Common myeloid progenitor, CD34-positive (primary cell): ENCODE data around the gene DUSP16.
A peak's percentile ranks its signal among the peaks of the same experiment; 100 is the strongest.

ENCODE experiments used
- CTCF ChIA-PET: fragments of 350-600 bp; sonication (Branson Sonifier 250); formaldehyde crosslinking; loops from one replicate; lab custom pipeline; 2021; ENCODE audit warnings: antibody characterized with exemption; lab: Charles Lee
- POLR2A ChIA-PET: fragments of 350-600 bp; sonication (Branson Sonifier 250); formaldehyde crosslinking; loops from one replicate; lab custom pipeline; 2021; ENCODE audit warnings: antibody characterized with exemption; lab: Charles Lee
- DNase-seq, 3 donors: peaks; one replicate each; pipeline versions ENCODE4 v3.0.0 to v3.0.0-alpha.2; 2013
- H3K27ac ChIP-seq, 2 experiments: 1 replicate in 1 of 2; 2 replicates in 1 of 2; pipeline ENCODE4 v1.7.0; 2013; ENCODE audit warnings: inconsistent platforms in 2 of 2, low read length in 2 of 2, mild to moderate bottlenecking in 2 of 2, low read depth in 1 of 2, moderate library complexity in 1 of 2; ENCODE audit not compliant: severe bottlenecking in 2 of 2, insufficient read depth in 1 of 2, poor library complexity in 1 of 2
- H3K27me3 ChIP-seq, 5 experiments: replicated peaks in 2 of 5; 1 replicate in 3 of 5; 2 replicates in 2 of 5; pipeline versions ENCODE4 v1.6.1 to v1.7.0; 2013; ENCODE audit warnings: low read length in 4 of 5, mild to moderate bottlenecking in 2 of 5, moderate library complexity in 2 of 5, inconsistent platforms in 1 of 5; ENCODE audit not compliant: insufficient read depth in 5 of 5, control insufficient read depth in 4 of 5
- H3K36me3 ChIP-seq, 4 experiments: 1 replicate in 2 of 4; 2 replicates in 2 of 4; pipeline versions ENCODE4 v1.6.1 to v1.7.0; 2013; ENCODE audit warnings: low read length in 3 of 4, control low read depth in 1 of 4, mild to moderate bottlenecking in 1 of 4; ENCODE audit not compliant: control insufficient read depth in 4 of 4, insufficient read depth in 4 of 4
- H3K4me1 ChIP-seq, 4 experiments: 1 replicate in 3 of 4; 2 replicates in 1 of 4; pipeline versions ENCODE4 v1.6.1 to v1.7.1; 2013; ENCODE audit warnings: low read length in 3 of 4, mild to moderate bottlenecking in 3 of 4, control low read depth in 1 of 4, inconsistent platforms in 1 of 4, moderate library complexity in 1 of 4; ENCODE audit not compliant: control insufficient read depth in 4 of 4, insufficient read depth in 4 of 4; ENCODE audit errors: control extremely low read depth in 1 of 4
- H3K4me3 ChIP-seq, 7 experiments: 1 replicate in 4 of 7; 2 replicates in 3 of 7; pipeline versions ENCODE4 v1.5.1 to v1.7.0; 2013; ENCODE audit warnings: mild to moderate bottlenecking in 7 of 7, low read length in 6 of 7, moderate library complexity in 6 of 7, inconsistent platforms in 2 of 7, low read depth in 2 of 7, control low read depth in 1 of 7; ENCODE audit not compliant: insufficient read depth in 4 of 7, control insufficient read depth in 1 of 7; ENCODE audit errors: extremely low read depth in 1 of 7
- H3K9me3 ChIP-seq, 5 experiments: 1 replicate in 4 of 5; 2 replicates in 1 of 5; pipeline versions ENCODE4 v1.6.1 to v1.7.1; 2013; ENCODE audit warnings: low read length in 4 of 5, mild to moderate bottlenecking in 2 of 5, inconsistent platforms in 1 of 5, low read depth in 1 of 5, moderate library complexity in 1 of 5; ENCODE audit not compliant: control insufficient read depth in 4 of 5, insufficient read depth in 2 of 5; ENCODE audit errors: control extremely low read depth in 1 of 5
- WGBS: methylation state at CpG from one replicate; pipeline ENCODE4 v1.1.5; 2013; ENCODE audit not compliant: insufficient coverage; 5-methylcytosine and 5-hydroxymethylcytosine counted together

Gene DUSP16

GRCh38 chr12:12487490-12487889 is 75.2 kb downstream of the DUSP16 start:
- ChIA-PET POLR2A (no interaction called here), CTCF (no interaction called here)
- H3K27ac ChIP-seq: no peak overlapping the region
- no peak for DNase-seq
- H3K4me3 ChIP-seq: no peak overlapping the region
- peaks cover 5 to 10% (median 7%) of the 10 kb centered on the region in 4 experiments for H3K4me1 ChIP-seq
- peaks cover 0 to 2% (median 0%) of the 10 kb centered on the region in 4 experiments for H3K36me3 ChIP-seq
- no peaks in the 10 kb centered on the region for H3K9me3 ChIP-seq
- no peaks in the 10 kb centered on the region for H3K27me3 ChIP-seq
- WGBS: 98% methylated on average over 6 of the region's 6 CpGs

DNA sequence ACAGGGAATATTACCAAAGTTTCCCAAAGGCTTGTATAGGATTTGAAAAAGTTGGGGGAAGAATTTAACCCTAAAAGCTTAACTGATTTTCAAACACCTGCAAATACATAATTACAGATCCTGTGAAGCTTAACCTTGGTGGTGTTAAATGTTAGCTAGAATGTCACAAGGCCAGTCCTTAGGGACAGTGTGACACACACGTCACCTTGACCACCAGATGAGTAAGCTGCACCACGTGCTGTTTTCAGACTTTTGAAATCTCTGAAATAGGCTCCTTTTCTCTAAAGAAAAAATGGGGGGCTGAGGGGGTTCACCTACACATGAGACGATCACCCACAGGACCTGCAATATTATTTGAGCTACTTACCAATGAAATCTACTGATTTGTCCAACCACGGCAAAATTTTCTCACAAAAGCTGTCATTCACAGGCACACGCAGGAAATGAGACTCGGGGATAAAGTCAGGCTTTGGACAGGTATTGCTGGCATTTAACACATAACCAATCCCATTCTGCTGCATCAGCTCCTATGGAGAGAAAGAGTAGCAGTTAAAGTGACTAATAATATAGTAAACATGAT is 75.9 kb downstream of the DUSP16 start:
- Histone ChIP-seq H3K9me3 (no peaks in the 10 kb centered on the region), H3K4me1 (peaks cover 9 to 18% (median 14%) of the 10 kb centered on the region in 4 experiments), H3K4me3 (no peak overlapping the region), H3K27me3 (no peaks in the 10 kb centered on the region), H3K36me3 (peaks cover 0 to 2% (median 0%) of the 10 kb centered on the region in 4 experiments), H3K27ac (no peak overlapping the region)
- ChIA-PET POLR2A (no interaction called here), CTCF (no interaction called here)
- WGBS: 96% methylated on average over 4 of the region's 6 CpGs
- no peak for DNase-seq

DNA sequence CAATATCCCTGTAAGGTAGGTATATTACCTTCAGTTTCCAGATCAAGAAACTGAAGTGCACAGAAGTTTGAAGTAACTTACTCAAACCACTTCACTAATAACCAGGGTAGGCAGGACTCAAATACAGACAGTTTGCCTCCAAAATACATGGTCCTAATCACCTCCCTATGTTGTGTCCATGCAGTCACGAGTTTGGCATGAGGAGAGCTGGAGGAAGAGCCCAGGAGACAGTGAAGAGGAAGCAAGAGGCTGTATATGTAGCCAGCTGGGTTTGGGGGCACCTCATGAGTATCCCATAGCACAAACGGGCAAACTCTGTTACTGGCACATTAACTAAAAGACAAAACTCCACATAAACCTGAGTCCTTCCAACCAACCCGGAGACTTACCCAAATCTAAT is 79.2 kb downstream of the DUSP16 start:
- H3K27ac ChIP-seq: no peak overlapping the region
- DNase-seq: no peak
- no peak overlapping the region for H3K4me3 ChIP-seq
- H3K4me1 ChIP-seq: peaks cover 11 to 27% (median 19%) of the 10 kb centered on the region in 4 experiments
- peaks cover 0 to 4% (median 2%) of the 10 kb centered on the region in 4 experiments for H3K36me3 ChIP-seq
- ChIA-PET POLR2A (interaction anchor here (0.5 kb wide), 1 partner anchor 355 kb away, joined by 3 read pairs; no protein-coding TSS in a partner anchor), CTCF (no interaction called here)
- WGBS: 89% methylated on average over 3 of the region's 3 CpGs
- H3K9me3 ChIP-seq: no peaks in the 10 kb centered on the region
- no peaks in the 10 kb centered on the region for H3K27me3 ChIP-seq

GRCh38 chr12:12482959-12483358 is 79.7 kb downstream of the DUSP16 start:
- H3K4me3 ChIP-seq: no peak overlapping the region
- WGBS: 100% methylated on average over 6 of the region's 6 CpGs
- no peak overlapping the region for H3K27ac ChIP-seq
- H3K9me3 ChIP-seq: no peaks in the 10 kb centered on the region
- H3K27me3 ChIP-seq: no peaks in the 10 kb centered on the region
- CTCF ChIA-PET: interaction anchor here (0.9 kb wide), 1 partner anchor 73 kb away, joined by 3 read pairs; no protein-coding TSS in a partner anchor
- POLR2A ChIA-PET: interaction anchor here (0.5 kb wide), 1 partner anchor 355 kb away, joined by 3 read pairs; no protein-coding TSS in a partner anchor
- H3K4me1 ChIP-seq: peaks cover 11 to 27% (median 19%) of the 10 kb centered on the region in 4 experiments
- peak in 2 of 3 donors; percentile 35 to 46 for DNase-seq
- H3K36me3 ChIP-seq: peaks cover 0 to 4% (median 2%) of the 10 kb centered on the region in 4 experiments

- 100% methylated on average over 2 of the region's 6 CpGs for WGBS
Observed at GRCh38 chr12:12482150-12482761, 80.4 kb downstream of the DUSP16 start.

GRCh38 chr12:12481631-12482030 is 81.0 kb downstream of the DUSP16 start:
- Histone ChIP-seq H3K27me3 (no peaks in the 10 kb centered on the region), H3K36me3 (peaks cover 0 to 12% (median 7%) of the 10 kb centered on the region in 4 experiments), H3K4me1 (peaks cover 11 to 27% (median 19%) of the 10 kb centered on the region in 4 experiments), H3K27ac (peak overlapping the region in 1 of 2 experiments; percentile 11), H3K9me3 (no peaks in the 10 kb centered on the region), H3K4me3 (no peak overlapping the region)
- DNase-seq: peak; percentile 21 to 86 (median 77)
- ChIA-PET CTCF (interaction anchor here (1.0 to 1.6 kb wide), 4 partner anchors 16 to 89 kb away, joined by 3 to 4 read pairs (median 4); no protein-coding TSS in a partner anchor), POLR2A (no interaction called here)
- WGBS: 8% methylated on average over 2 of the region's 2 CpGs

More at GRCh38 chr12:12482150-12482761, 80.4 kb downstream of the DUSP16 start:
- H3K27ac ChIP-seq: peak overlapping the region in 1 of 2 experiments; percentile 11
- H3K36me3 ChIP-seq: peaks cover 0 to 6% (median 5%) of the 10 kb centered on the region in 4 experiments
- DNase-seq: peak; percentile 18 to 55 (median 38)
- ChIA-PET CTCF (interaction anchor here (0.9 to 1.6 kb wide), 5 partner anchors 16 to 90 kb away, joined by 3 to 4 read pairs (median 4); no protein-coding TSS in a partner anchor), POLR2A (no interaction called here)
- peaks cover 11 to 27% (median 19%) of the 10 kb centered on the region in 4 experiments for H3K4me1 ChIP-seq
- H3K27me3 ChIP-seq: no peaks in the 10 kb centered on the region
- H3K4me3 ChIP-seq: no peak overlapping the region
- no peaks in the 10 kb centered on the region for H3K9me3 ChIP-seq
